Measurements from ENCODE around the gene NINL. TPM values are rescaled to one million over a fixed set of nuclear protein-coding genes. Genes with fewer than 3 reads are reported as not detected.
"Not testable (repeated sequence)": the region's sequence is repeated elsewhere in the genome, so short reads cannot be mapped to it uniquely, and the experiment has no call there.

The NINL gene
- 1 to 10 TPM; 4.8 to 5.2 TPM for total RNA-seq

GRCh38 chr20:25584905-25585704 is at the start of gene NINL:
Gene NINL (minus strand): TSS chr20:25585531. CDS start chr20:25526587, 58,944 bp downstream.
- no peaks in the 10 kb centered on the region for H3K9me3 Mint-ChIP-seq
- DNase-seq = peak; percentile 68 to 69
- H3K36me3 Mint-ChIP-seq (ENCODE audit: insufficient read depth in 2 of 2) = peaks cover 5 to 6% of the 10 kb centered on the region in 2 donors
- H3K4me1 Mint-ChIP-seq (ENCODE audit: low read depth) = peaks cover 14% of the 10 kb centered on the region
- peaks cover 15% of the 10 kb centered on the region for H3K27me3 Mint-ChIP-seq (ENCODE audit: low read depth)
- peak; percentile 92 for ATAC-seq (replicated peaks in 1 of 2)
- H3K27ac Mint-ChIP-seq = peak within 1 kb of the TSS; percentile 56
- peak within 1 kb of the TSS; percentile 92 to 94 for H3K4me3 Mint-ChIP-seq

GRCh38 chr20:25632940-25633790 is 47.8 kb upstream of the NINL start:
- peaks cover 16% of the 10 kb centered on the region for H3K4me1 Mint-ChIP-seq (ENCODE audit: low read depth)
- H3K27me3 Mint-ChIP-seq (ENCODE audit: low read depth) = no peaks in the 10 kb centered on the region
- no peak for ATAC-seq (replicated peaks in 1 of 2)
- H3K4me3 Mint-ChIP-seq = no peak overlapping the region
- peaks cover 10 to 37% of the 10 kb centered on the region in 2 donors for H3K36me3 Mint-ChIP-seq (ENCODE audit: insufficient read depth in 2 of 2)
- no peak for DNase-seq
- peaks cover 3 to 7% of the 10 kb centered on the region in 2 donors for H3K9me3 Mint-ChIP-seq
- H3K27ac Mint-ChIP-seq = no peak overlapping the region

DNA sequence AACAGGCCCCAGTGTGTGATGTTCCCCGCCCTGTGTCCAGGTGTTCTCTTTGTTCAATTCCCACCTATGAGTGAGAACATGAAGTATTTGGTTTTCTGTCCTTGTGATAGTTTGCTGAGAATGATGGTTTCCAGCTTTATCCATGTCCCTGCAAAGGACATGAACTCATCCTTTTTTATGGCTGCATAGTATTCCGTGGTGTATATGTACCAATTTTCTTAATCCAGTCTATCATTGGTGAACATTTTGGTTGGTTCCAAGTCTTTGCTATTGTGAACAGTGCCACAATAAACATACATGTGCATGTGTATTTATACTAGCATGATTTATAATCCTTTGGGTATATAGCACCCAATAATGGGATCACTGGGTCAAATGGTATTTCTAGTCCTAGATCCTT is 45.3 kb upstream of the NINL start:
- not testable (repeated sequence) for H3K27me3 Mint-ChIP-seq (ENCODE audit: low read depth); H3K27ac Mint-ChIP-seq; DNase-seq; H3K4me3 Mint-ChIP-seq; ATAC-seq (replicated peaks in 1 of 2); H3K9me3 Mint-ChIP-seq
- H3K36me3 Mint-ChIP-seq (ENCODE audit: insufficient read depth in 2 of 2) = peaks cover 12 to 25% of the 10 kb centered on the region in 2 donors
- H3K4me1 Mint-ChIP-seq (ENCODE audit: low read depth) = peaks cover 16% of the 10 kb centered on the region

- peaks cover 13% of the 10 kb centered on the region for H3K4me1 Mint-ChIP-seq (ENCODE audit: low read depth)
- peak in 1 of 2 donors; percentile 44 for ATAC-seq (replicated peaks in 1 of 2)
- H3K27me3 Mint-ChIP-seq (ENCODE audit: low read depth) = no peaks in the 10 kb centered on the region
- H3K9me3 Mint-ChIP-seq = peaks cover 7 to 8% of the 10 kb centered on the region in 2 donors
- peaks cover 11 to 18% of the 10 kb centered on the region in 2 donors for H3K36me3 Mint-ChIP-seq (ENCODE audit: insufficient read depth in 2 of 2)
- no peak for DNase-seq
- no peak overlapping the region for H3K4me3 Mint-ChIP-seq
- H3K27ac Mint-ChIP-seq = no peak overlapping the region
Measured at GRCh38 chr20:25629816-25630499, 44.6 kb upstream of the NINL start.

DNA sequence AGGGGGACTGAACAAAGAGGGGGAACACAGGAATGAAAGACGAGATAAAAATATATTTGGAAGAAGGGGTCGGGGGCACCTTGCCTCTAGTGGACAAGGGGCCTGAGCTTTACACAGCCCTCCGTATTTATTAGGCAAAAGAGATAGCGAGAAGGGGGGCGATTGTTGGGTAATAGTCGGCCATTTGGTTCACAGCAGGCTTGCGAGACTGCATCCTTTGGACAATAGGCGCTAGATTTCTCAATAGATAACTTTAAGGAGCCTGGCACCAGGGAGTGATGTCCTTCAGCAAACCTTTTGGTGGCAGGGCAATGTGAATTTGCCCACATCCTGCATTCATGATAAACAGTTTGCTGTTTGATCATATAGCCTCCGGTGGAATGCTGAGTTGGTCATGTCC is 41.4 kb upstream of the NINL start:
- H3K36me3 Mint-ChIP-seq (ENCODE audit: insufficient read depth in 2 of 2) = peaks cover 14 to 16% of the 10 kb centered on the region in 2 donors
- no peaks in the 10 kb centered on the region for H3K27me3 Mint-ChIP-seq (ENCODE audit: low read depth)
- no peak overlapping the region for H3K27ac Mint-ChIP-seq
- ATAC-seq (replicated peaks in 1 of 2) (no peak), DNase-seq (no peak)
- H3K4me1 Mint-ChIP-seq (ENCODE audit: low read depth) = peaks cover 22% of the 10 kb centered on the region
- H3K4me3 Mint-ChIP-seq = no peak overlapping the region
- peaks cover 5 to 8% of the 10 kb centered on the region in 2 donors for H3K9me3 Mint-ChIP-seq

DNA sequence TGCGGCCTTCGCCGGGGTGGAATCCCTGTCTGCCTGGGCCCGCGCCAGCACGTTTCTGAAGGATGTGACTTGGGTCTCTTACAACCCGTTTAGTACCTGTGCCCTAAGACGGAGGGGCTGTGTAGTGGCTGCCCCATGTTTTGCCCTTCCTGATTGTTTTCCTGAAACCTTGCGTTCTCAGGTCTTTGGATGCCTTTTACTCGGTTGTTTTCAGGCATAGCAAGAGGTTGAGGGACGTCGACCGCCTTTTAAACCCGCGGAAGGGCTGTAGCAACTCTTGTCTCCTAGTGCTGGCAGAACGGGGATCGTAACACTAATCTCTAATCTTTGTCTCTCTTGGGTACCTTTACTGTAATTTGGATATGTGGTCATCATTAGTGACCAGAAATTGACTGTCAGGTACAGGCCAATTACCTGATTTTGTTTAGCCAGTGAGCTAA is 39.2 kb upstream of the NINL start:
- no peak for ATAC-seq (replicated peaks in 1 of 2)
- H3K4me3 Mint-ChIP-seq = peak overlapping the region; percentile 94 to 98
- DNase-seq = no peak
- peaks cover 4 to 8% of the 10 kb centered on the region in 2 donors for H3K9me3 Mint-ChIP-seq
- peaks cover 22% of the 10 kb centered on the region for H3K4me1 Mint-ChIP-seq (ENCODE audit: low read depth)
- H3K36me3 Mint-ChIP-seq (ENCODE audit: insufficient read depth in 2 of 2) = peaks cover 12 to 16% of the 10 kb centered on the region in 2 donors
- peak overlapping the region; percentile 96 for H3K27ac Mint-ChIP-seq
- no peaks in the 10 kb centered on the region for H3K27me3 Mint-ChIP-seq (ENCODE audit: low read depth)

DNA sequence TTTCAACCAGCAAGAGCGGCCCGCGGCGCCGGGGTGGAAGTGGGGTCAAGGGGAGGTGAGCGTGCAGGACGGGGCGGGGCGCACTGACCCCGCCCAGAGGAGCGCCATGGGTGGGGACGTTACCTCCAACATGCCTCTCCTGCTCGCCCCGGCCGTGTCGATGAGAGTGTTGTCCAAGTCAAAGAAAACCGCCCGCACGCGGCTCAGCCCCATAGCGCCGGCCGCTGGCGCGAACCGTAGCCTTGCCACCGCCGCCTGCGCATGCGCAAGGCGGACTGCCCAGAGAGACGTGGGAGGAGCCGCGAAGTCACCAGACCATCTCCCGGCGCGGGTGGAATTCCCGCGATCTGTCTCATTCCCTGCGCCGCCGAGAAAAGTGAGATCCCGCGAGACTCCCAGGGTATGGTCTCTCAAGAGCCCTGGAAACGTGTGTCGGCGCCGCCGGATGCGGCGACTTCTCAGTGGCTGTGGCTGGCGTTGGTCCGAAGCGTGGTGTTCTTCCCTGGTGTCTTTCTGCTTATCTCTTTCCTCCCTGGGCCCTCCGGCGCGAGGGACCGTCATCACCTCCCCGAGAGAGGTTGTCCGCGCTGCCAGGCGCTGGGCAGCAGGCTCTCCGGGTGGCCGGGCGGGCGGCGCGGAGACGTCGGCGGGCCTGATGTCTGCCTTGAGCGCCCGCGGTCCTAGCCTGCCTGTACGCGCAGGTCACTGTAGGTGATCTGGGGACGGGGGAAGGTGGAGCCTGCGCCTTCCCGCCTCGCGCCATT is 38.6 kb upstream of the NINL start, which contains the start of gene NANP:
NANP (minus strand) TSS at position 279 of the 764 bp plus-strand sequence; CDS start at position 213, 66 bp downstream.
- Mint-ChIP-seq H3K27me3 (ENCODE audit: low read depth) (no peaks in the 10 kb centered on the region), H3K9me3 (peaks cover 4 to 8% of the 10 kb centered on the region in 2 donors), H3K27ac (peak within 1 kb of the TSS; percentile 96), H3K36me3 (ENCODE audit: insufficient read depth in 2 of 2) (peaks cover 12 to 16% of the 10 kb centered on the region in 2 donors), H3K4me1 (ENCODE audit: low read depth) (peaks cover 22% of the 10 kb centered on the region), H3K4me3 (peak within 1 kb of the TSS; percentile 94 to 98)
- peak; percentile 85 for ATAC-seq (replicated peaks in 1 of 2)
- peak; percentile 88 to 90 for DNase-seq

DNA sequence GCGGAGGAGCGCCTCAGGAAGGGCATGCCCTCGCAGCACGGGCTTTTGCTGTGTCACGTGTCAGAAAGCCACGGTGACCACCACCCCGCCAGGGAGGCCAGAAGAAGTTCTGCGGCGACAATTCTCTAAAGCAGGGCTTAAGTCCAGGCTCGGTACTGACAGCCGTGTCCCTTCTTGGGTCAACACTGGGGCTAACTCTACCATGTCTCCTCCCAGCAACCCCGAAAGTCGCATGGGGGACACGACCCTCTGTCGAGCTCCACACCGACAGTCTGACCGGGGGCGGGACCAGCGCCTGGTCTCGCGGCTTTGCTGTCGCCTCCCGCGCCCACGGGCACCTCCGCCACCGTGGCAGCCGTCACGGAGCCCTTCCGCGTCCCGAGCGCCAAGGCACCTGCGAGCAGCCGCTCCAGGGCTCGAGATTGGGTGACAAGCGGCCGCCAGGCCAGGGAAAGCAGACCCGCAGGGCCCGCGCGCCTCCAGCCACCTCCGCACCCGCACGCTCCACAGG is 37.9 kb upstream of the NINL start:
- Mint-ChIP-seq H3K27me3 (ENCODE audit: low read depth) (no peaks in the 10 kb centered on the region), H3K9me3 (peaks cover 4 to 7% of the 10 kb centered on the region in 2 donors), H3K4me1 (ENCODE audit: low read depth) (peaks cover 22% of the 10 kb centered on the region), H3K4me3 (peak overlapping the region; percentile 94 to 98), H3K27ac (peak overlapping the region; percentile 96), H3K36me3 (ENCODE audit: insufficient read depth in 2 of 2) (peaks cover 11 to 13% of the 10 kb centered on the region in 2 donors)
- ATAC-seq (replicated peaks in 1 of 2) (peak; percentile 6 to 31), DNase-seq (peak; percentile 45 to 49)

- Mint-ChIP-seq H3K27ac (peak overlapping the region; percentile 95), H3K36me3 (ENCODE audit: insufficient read depth in 2 of 2) (peaks cover 7 to 10% of the 10 kb centered on the region in 2 donors), H3K4me3 (peak overlapping the region; percentile 94 to 98), H3K4me1 (ENCODE audit: low read depth) (peaks cover 22% of the 10 kb centered on the region), H3K27me3 (ENCODE audit: low read depth) (no peaks in the 10 kb centered on the region), H3K9me3 (peaks cover 3 to 4% of the 10 kb centered on the region in 2 donors)
- ATAC-seq (replicated peaks in 1 of 2) = no peak
- no peak for DNase-seq
Measured at GRCh38 chr20:25622450-25623224, 37.3 kb upstream of the NINL start.

GRCh38 chr20:25622049-25622448 is 36.7 kb upstream of the NINL start:
- Mint-ChIP-seq H3K27ac (peak overlapping the region; percentile 95), H3K9me3 (peaks cover 3 to 4% of the 10 kb centered on the region in 2 donors), H3K36me3 (ENCODE audit: insufficient read depth in 2 of 2) (peaks cover 5 to 8% of the 10 kb centered on the region in 2 donors), H3K27me3 (ENCODE audit: low read depth) (no peaks in the 10 kb centered on the region), H3K4me1 (ENCODE audit: low read depth) (peaks cover 22% of the 10 kb centered on the region), H3K4me3 (peak overlapping the region; percentile 94 to 98)
- ATAC-seq (replicated peaks in 1 of 2) = no peak
- DNase-seq = no peak

GRCh38 chr20:25619514-25619913 is 34.2 kb upstream of the NINL start:
- Mint-ChIP-seq H3K36me3 (ENCODE audit: insufficient read depth in 2 of 2) (peaks cover 6 to 9% of the 10 kb centered on the region in 2 donors), H3K27me3 (ENCODE audit: low read depth) (no peaks in the 10 kb centered on the region), H3K4me3 (no peak overlapping the region)

More at GRCh38 chr20:25619514-25619913, 34.2 kb upstream of the NINL start:
- no peaks in the 10 kb centered on the region for H3K9me3 Mint-ChIP-seq
- no peak overlapping the region for H3K27ac Mint-ChIP-seq
- ATAC-seq (replicated peaks in 1 of 2) = no peak
- DNase-seq = no peak
- H3K4me1 Mint-ChIP-seq (ENCODE audit: low read depth) = peaks cover 21% of the 10 kb centered on the region
